AG09309 (cell line): ENCODE results near the gene PRPF38B.
"Not testable (repeated sequence)": the region's sequence is repeated elsewhere in the genome, so short reads cannot be mapped to it uniquely, and the experiment has no call there.

ENCODE experiments used
- DNase-seq: peaks from one replicate; pipeline ENCODE4 v3.0.0-alpha.2; 2010; ENCODE audit warnings: low read depth
- H3K4me3 ChIP-seq: 2 replicates; pipeline ENCODE4 v1.5.1; 2011; ENCODE audit warnings: mild to moderate bottlenecking, low read depth, low read length, moderate library complexity; ENCODE audit not compliant: control insufficient read depth
- TF ChIP-seq, protein P1 (sequence below): IDR thresholded peaks from 2 replicates; pipeline ENCODE4 v1.5.1; 2011; ENCODE audit warnings: mild to moderate bottlenecking, low read depth, low read length, inconsistent platforms; ENCODE audit not compliant: insufficient read depth, control insufficient read depth; ENCODE audit errors: missing control alignments

The PRPF38B gene

DNA sequence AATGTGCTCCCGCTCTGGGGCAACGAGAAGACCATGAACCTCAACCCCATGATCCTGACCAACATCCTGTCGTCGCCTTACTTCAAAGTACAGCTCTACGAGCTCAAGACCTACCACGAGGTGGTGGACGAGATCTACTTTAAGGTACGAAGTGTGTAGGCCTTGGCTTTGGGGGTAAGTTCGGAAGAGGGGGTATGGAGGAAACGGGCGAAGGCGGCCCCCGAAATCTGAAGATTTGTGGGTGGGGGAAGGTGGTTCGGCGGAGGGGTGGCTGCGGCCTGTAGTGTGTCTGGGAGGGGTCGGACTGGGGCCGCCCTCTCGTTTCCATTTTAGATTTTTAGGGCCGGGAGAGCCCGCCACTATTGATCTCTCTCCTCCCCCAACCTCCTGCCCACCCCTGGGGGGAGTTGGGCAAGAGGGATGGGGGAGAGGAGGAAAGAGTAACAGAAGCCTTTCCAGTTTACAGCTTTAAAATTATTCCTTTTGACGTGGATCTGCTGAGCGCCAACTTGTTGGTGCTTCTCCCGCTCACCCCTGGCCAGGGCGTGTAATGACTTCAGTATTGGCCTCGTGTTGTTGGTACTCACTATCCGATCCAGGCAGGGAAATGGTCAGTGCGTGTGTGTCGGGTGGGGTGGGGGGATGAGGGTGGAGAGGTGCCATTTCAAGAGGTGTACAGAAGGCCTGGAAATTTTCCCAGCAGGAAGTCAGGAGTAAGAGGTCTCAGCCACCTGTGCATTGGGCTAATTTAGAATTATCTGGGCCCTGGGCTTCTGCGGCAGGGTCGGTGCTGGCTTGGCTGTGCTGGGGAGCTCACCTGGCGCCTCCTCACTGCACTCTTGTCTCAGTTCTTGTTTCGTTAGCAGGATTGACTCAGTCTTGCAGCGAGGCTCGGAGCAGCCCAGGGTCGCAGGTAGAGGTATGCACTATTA is 880 bp downstream of the PRPF38B start:
- H3K4me3 ChIP-seq = peak overlapping the region; percentile 89
- peak; percentile 18 for DNase-seq
- TF ChIP-seq, protein P1, sequence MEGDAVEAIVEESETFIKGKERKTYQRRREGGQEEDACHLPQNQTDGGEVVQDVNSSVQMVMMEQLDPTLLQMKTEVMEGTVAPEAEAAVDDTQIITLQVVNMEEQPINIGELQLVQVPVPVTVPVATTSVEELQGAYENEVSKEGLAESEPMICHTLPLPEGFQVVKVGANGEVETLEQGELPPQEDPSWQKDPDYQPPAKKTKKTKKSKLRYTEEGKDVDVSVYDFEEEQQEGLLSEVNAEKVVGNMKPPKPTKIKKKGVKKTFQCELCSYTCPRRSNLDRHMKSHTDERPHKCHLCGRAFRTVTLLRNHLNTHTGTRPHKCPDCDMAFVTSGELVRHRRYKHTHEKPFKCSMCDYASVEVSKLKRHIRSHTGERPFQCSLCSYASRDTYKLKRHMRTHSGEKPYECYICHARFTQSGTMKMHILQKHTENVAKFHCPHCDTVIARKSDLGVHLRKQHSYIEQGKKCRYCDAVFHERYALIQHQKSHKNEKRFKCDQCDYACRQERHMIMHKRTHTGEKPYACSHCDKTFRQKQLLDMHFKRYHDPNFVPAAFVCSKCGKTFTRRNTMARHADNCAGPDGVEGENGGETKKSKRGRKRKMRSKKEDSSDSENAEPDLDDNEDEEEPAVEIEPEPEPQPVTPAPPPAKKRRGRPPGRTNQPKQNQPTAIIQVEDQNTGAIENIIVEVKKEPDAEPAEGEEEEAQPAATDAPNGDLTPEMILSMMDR = peak; percentile 37

DNA sequence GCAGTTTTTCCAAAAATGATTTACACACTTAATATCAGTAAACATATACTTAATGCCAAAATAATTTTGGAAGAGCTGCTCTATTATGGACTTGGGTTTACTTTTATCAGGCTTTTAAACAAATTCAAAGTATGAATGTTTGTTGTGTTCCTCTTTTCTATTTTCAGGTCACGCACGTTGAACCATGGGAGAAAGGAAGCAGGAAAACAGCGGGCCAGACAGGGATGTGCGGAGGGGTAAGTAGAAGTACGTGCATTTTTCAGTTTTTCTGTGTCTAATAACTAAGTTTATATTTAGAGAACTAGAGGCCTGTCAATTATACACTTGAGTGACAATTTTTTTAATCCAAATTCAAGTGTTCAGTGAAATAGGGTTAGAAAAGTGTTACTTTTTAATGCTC is 3.4 kb downstream of the PRPF38B start:
- TF ChIP-seq, protein P1 = no peak
- no peak overlapping the region for H3K4me3 ChIP-seq
- no peak for DNase-seq

- no peak overlapping the region for H3K4me3 ChIP-seq
- TF ChIP-seq, protein P1 = no peak
- DNase-seq = no peak
Observed at GRCh38 chr1:108699375-108700332, 7.5 kb downstream of the PRPF38B start.

DNA sequence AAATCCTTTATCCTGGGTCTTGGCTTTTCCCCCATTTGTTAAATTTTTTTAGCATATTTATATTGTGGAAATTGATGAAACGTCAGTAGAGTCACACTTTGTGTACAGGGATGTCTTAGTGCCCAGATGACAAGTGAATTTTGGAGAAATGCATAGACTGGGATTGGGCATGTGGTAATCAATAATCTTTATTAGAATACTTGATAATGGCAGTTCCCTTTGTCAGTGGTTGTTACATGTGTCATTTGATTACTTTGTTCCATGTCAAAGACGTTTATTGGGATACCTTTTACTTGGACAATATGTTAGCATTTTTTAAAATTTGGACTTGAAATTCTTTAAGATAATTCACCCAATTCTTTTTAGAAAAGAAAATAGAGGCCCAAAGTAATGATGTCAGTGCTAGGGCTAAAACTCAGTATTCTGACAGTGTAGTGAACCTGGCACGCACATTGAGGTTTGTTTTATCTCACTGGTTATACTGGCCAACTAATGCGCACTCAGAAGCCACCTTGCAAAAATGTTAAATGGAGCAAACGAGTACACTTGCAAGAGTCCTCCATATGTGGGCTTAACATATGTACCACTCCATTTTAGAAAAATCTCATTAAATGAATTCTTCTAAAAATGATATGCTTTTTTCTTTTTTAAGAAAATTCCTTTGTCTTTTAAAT is 9.2 kb downstream of the PRPF38B start:
- no peak overlapping the region for H3K4me3 ChIP-seq
- TF ChIP-seq, protein P1 = no peak
- DNase-seq = no peak

DNA sequence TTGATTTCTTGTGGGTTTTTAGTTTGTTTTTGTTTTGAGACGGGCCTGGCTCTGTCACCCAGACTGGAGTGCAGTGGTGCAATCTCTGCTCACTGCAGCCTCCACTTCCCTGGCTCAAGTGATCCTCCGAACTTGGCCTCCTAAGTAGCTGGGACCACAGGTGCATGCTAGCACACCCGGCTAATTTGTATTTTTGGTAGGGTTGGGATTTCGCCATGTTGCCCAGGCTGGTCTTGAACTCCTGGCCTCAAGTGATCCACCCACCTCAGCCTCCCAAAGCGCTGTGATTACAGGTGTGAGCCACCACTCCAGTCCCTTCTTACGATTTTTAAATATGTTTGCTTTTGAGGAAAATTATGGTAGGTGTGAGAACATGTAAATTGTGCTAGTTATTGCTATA is 10.0 kb downstream of the PRPF38B start:
- not testable (repeated sequence) for DNase-seq, H3K4me3 ChIP-seq

GRCh38 chr1:108703939-108704338 is 11.8 kb downstream of the PRPF38B start:
- TF ChIP-seq, protein P1 = no peak
- no peak overlapping the region for H3K4me3 ChIP-seq
- no peak for DNase-seq
